PFSK-1 (cell line): ENCODE measurements around the gene RREB1.

Experiments used
- FOXP2 ChIP-seq: optimal IDR thresholded peaks from 2 replicates; pipeline ENCODE3; 2011; ENCODE audit warnings: borderline replicate concordance, control low read depth, inconsistent platforms; ENCODE audit not compliant: insufficient read depth; ENCODE audit errors: extremely low read length, extremely low read depth
- POLR2AphosphoS5 ChIP-seq: IDR thresholded peaks from 2 replicates; pipeline ENCODE4 v1.6.1; 2012; ENCODE audit warnings: low read depth, mild to moderate bottlenecking, control low read depth, low read length, moderate library complexity
- SIN3A ChIP-seq: IDR thresholded peaks from 2 replicates; pipeline ENCODE4 v1.6.1; 2012; ENCODE audit warnings: mild to moderate bottlenecking, low read length, moderate library complexity, borderline replicate concordance; ENCODE audit not compliant: insufficient read depth
- TAF1 ChIP-seq: IDR thresholded peaks from 2 replicates; pipeline ENCODE4 v1.6.1; 2012; ENCODE audit warnings: low read length, control low read depth, borderline replicate concordance; ENCODE audit not compliant: insufficient read depth
- TF ChIP-seq, protein P1 (sequence below), 2 experiments: IDR thresholded peaks; 2 replicates each; pipeline versions ENCODE4 v1.6.1 to v1.8.0; 2011 to 2012; ENCODE audit warnings: low read depth in 2 of 2, low read length in 2 of 2, control low read depth in 1 of 2, inconsistent platforms in 1 of 2, mild to moderate bottlenecking in 1 of 2, moderate library complexity in 1 of 2; ENCODE audit not compliant: insufficient read depth in 1 of 2

The RREB1 gene

DNA sequence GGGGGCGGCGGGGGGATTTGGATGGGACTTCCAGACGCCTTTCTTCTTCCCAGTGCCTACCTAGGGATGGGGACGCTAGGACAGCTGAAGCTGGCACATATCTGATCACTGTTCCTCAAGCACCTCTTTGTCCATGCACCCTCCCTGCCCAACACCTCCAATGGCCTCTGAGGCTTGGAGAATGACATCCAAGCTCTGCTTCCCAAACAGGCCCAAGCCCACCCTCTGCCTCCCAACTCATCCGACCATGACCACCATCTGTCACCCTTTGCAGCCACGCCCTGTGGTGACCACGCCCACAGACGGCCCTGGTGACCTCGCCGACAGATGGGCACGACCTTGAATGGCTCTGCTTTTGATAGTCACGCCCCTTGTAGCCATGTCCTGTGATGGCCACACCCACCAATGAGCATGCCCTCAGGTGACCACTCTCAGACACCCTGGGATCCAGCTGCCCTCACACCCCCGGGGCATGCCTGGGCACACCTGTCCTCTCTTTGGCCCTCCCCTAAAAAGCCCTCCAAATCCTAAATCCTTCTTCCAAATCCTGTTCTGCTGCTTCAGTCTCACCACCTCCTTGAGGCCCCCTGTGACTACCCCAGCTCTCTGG lies 154.2 kb downstream of the RREB1 start:
- TF ChIP-seq FOXP2 (no peak), POLR2AphosphoS5 (no peak), TAF1 (no peak), SIN3A (no peak)
- TF ChIP-seq, protein P1, sequence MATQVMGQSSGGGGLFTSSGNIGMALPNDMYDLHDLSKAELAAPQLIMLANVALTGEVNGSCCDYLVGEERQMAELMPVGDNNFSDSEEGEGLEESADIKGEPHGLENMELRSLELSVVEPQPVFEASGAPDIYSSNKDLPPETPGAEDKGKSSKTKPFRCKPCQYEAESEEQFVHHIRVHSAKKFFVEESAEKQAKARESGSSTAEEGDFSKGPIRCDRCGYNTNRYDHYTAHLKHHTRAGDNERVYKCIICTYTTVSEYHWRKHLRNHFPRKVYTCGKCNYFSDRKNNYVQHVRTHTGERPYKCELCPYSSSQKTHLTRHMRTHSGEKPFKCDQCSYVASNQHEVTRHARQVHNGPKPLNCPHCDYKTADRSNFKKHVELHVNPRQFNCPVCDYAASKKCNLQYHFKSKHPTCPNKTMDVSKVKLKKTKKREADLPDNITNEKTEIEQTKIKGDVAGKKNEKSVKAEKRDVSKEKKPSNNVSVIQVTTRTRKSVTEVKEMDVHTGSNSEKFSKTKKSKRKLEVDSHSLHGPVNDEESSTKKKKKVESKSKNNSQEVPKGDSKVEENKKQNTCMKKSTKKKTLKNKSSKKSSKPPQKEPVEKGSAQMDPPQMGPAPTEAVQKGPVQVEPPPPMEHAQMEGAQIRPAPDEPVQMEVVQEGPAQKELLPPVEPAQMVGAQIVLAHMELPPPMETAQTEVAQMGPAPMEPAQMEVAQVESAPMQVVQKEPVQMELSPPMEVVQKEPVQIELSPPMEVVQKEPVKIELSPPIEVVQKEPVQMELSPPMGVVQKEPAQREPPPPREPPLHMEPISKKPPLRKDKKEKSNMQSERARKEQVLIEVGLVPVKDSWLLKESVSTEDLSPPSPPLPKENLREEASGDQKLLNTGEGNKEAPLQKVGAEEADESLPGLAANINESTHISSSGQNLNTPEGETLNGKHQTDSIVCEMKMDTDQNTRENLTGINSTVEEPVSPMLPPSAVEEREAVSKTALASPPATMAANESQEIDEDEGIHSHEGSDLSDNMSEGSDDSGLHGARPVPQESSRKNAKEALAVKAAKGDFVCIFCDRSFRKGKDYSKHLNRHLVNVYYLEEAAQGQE (IDR thresholded peaks at IDR 0.05; ENCODE audit: insufficient read depth in 1 of 2, low read depth in 2 of 2, low read length in 2 of 2), result no peak

GRCh38 chr6:7262746-7263518 lies 155.2 kb downstream of the RREB1 start:
- TF ChIP-seq FOXP2 (no peak), SIN3A (no peak), POLR2AphosphoS5 (no peak), TAF1 (no peak)
- TF ChIP-seq, protein P1 (IDR thresholded peaks at IDR 0.05; ENCODE audit: insufficient read depth in 1 of 2, low read depth in 2 of 2, low read length in 2 of 2), result no peak

DNA sequence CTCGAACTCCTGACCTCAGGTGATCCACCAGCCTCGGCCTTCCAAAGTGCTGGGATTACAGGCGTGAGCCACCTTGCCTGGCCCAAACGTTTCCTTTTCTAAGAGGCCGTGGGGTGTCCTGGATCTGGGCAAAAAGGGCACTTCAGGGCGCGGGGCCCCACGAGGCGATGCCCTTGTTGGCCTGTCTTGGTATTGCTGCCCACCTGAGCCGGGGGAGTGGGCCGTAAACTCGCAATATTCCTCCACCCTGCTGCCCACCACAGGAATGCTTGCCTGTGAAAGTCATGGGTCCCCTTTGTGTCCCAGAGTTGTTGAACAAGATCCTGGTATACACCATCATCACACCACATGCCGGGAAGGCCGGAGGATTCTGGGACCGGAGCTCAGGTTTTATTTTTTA lies 156.3 kb downstream of the RREB1 start:
- TF ChIP-seq, protein P1 (IDR thresholded peaks at IDR 0.05; ENCODE audit: insufficient read depth in 1 of 2, low read depth in 2 of 2, low read length in 2 of 2), result no peak

GRCh38 chr6:7264686-7265384 lies 157.1 kb downstream of the RREB1 start:
- TF ChIP-seq, protein P1 (IDR thresholded peaks at IDR 0.05; ENCODE audit: insufficient read depth in 1 of 2, low read depth in 2 of 2, low read length in 2 of 2), result no peak
- TF ChIP-seq SIN3A (no peak), POLR2AphosphoS5 (no peak), TAF1 (no peak), FOXP2 (no peak)
